OCI-LY7 (cell line): Measurements from ENCODE around the gene PCDHA9.
"Not testable (repeated sequence)": the region's sequence is repeated elsewhere in the genome, so short reads cannot be mapped to it uniquely, and the experiment has no call there.

ENCODE experiments used
- EZH2phosphoT487 ChIP-seq: fragments of 200-600 bp; sonication (generic); IDR thresholded peaks from 2 replicates; pipeline ENCODE4 v1.6.1; 2018; ENCODE audit warnings: low read depth, borderline replicate concordance, mild to moderate bottlenecking, mixed run types, antibody characterized with exemption, low read length, moderate library complexity, mixed read lengths
- TF ChIP-seq, protein P1 (sequence below): fragments of 200-600 bp; sonication (generic); conservative IDR thresholded peaks from 2 replicates; pipeline ENCODE4 v1.5.1; 2014; ENCODE audit warnings: mild to moderate bottlenecking, antibody characterized with exemption, low read length, moderate library complexity, mixed read lengths

DNA sequence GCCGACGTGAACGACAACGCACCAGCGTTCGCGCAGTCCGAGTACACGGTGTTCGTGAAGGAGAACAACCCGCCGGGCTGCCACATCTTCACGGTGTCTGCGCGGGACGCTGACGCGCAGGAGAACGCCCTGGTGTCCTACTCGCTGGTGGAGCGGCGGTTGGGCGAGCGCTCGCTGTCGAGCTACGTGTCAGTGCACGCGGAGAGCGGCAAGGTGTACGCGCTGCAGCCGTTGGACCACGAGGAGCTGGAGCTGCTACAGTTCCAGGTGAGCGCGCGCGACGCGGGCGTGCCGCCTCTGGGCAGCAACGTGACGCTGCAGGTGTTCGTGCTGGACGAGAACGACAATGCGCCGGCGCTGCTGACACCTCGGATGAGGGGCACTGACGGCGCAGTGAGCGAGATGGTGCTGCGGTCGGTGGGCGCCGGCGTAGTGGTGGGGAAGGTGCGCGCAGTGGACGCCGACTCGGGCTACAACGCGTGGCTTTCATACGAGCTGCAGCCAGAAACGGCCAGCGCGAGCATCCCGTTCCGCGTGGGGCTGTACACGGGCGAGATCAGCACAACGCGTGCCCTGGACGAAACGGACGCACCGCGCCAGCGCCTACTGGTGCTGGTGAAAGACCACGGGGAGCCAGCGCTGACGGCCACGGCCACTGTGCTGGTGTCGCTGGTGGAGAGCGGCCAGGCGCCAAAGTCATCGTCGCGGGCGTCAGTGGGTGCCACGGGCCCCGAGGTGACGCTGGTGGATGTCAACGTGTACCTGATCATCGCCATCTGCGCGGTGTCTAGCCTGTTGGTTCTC lies 1.9 kb downstream of the PCDHA9 start:
- TF ChIP-seq, protein P1, sequence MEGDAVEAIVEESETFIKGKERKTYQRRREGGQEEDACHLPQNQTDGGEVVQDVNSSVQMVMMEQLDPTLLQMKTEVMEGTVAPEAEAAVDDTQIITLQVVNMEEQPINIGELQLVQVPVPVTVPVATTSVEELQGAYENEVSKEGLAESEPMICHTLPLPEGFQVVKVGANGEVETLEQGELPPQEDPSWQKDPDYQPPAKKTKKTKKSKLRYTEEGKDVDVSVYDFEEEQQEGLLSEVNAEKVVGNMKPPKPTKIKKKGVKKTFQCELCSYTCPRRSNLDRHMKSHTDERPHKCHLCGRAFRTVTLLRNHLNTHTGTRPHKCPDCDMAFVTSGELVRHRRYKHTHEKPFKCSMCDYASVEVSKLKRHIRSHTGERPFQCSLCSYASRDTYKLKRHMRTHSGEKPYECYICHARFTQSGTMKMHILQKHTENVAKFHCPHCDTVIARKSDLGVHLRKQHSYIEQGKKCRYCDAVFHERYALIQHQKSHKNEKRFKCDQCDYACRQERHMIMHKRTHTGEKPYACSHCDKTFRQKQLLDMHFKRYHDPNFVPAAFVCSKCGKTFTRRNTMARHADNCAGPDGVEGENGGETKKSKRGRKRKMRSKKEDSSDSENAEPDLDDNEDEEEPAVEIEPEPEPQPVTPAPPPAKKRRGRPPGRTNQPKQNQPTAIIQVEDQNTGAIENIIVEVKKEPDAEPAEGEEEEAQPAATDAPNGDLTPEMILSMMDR: not testable (repeated sequence)
- TF ChIP-seq EZH2phosphoT487: not testable (repeated sequence)
